COLO829 (cell line): ENCODE data around the gene TMED1.

Experiments used
- DNase-seq: peaks from one replicate; pipeline ENCODE4 v3.0.0; 2012; ENCODE audit warnings: low spot score

Gene TMED1

GRCh38 chr19:10811391-10812111 is 24.5 kb downstream of the TMED1 start:
- no peak for DNase-seq

- no peak for DNase-seq
Measured at GRCh38 chr19:10809651-10810285, 26.2 kb downstream of the TMED1 start.

- no peak for DNase-seq
Measured at GRCh38 chr19:10808937-10809649, 26.9 kb downstream of the TMED1 start.

DNA sequence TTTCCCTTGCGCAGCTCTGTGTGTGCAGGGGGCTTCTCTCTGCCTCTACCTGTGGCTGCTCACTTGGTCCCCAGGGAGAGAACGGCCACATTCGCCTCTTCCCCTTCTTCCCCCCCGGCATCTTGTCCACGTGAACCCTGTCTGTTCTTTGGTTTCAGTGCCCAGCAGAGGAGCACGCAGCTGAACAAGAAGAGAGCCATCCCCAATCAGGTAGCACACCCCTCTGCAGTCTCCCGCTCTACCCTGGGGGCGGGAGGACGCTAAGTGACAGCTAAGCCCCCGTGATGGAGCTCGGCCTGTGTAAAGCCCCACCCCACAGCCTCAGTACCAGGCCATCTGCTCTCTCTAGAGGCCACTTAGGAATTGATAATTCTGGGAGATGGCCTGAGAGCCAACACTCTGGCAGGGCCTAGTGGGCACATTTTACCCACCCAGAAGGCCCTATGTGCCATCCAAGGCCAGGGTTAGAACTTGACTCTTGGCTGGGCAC is 30.2 kb downstream of the TMED1 start:
- no peak for DNase-seq

DNA sequence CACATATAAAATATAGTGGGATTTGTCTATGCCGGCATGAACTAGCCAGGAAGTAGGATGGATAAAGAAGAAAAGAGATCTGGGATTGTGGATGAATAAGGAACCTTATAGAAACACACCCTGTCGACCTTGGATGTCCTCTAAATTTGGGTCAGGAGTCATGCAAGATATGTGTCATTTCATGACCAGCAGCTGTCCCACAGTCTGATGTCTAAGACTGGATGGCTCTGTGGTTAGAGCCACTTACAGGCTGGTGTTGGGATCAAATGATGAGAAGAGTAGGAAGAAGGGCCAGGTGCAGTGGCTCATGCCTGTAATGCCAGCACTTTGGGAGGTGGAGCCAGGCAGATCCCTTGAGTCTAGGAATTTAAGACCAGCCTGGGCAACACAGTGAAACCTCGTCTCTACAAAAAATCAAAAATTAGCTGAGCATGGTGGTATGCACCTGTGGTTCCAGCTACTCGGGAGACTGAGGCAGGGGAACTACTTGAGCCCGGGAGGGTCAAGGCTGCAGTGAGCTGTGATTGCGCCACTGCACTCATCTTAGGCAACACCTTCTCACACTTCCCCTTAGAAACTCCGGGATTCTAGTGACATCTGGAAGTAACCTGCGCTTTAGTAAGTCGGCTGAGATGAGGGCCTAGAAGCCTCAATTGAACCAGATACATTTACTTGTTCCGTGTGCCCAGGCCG is 30.8 kb downstream of the TMED1 start:
- no peak for DNase-seq

GRCh38 chr19:10803252-10803651 is 32.8 kb downstream of the TMED1 start:
- DNase-seq: no peak

DNA sequence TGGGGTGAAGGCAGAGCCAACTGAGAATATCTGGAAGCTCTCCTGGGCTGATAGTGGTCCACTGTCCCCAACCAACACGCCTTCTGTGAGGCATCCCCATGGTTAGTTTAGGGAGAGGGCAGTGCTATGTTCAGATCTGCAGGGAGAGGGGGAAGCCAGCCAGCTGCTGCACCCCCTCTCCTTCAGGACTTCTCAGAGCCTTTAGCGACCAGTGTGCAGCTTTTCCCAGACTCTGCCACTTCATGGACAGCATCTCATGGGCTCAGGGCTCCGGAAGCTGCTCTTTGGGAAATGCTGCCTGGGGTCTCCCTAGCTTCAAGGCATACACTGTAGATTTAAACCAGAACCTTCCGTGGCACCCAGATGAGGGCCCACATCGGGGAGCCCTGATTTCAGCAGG is 33.5 kb downstream of the TMED1 start:
- DNase-seq: no peak

DNA sequence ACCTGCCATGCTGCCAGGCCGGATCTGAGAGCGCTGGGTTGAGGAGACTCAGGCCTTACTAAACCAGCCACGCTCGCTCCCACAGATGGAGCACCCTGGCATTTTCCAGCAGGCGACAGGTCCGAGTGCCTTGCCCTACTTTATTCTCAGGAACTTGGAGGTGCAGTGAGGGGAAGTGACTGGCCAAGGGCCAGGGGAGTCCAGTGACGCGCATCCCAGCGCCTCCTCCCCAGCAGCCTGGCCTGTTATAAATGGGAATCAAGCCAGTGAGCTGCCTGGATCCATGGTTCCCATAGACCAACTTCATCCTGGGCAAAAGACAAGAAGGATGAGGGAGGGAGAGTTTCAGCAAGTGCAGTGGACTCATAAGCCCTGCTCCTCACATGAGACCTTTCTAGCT is 35.5 kb downstream of the TMED1 start:
- DNase-seq: no peak

GRCh38 chr19:10797541-10798256 is 38.3 kb downstream of the TMED1 start:
- DNase-seq: no peak

- DNase-seq: no peak
Measured at GRCh38 chr19:10797078-10797477, 38.9 kb downstream of the TMED1 start.

- DNase-seq: no peak
Measured at GRCh38 chr19:10796653-10797052, 39.4 kb downstream of the TMED1 start.

- DNase-seq: no peak
Measured at GRCh38 chr19:10789866-10790265, 46.1 kb downstream of the TMED1 start.

- DNase-seq: no peak
Measured at GRCh38 chr19:10788146-10788545, 47.9 kb downstream of the TMED1 start.

DNA sequence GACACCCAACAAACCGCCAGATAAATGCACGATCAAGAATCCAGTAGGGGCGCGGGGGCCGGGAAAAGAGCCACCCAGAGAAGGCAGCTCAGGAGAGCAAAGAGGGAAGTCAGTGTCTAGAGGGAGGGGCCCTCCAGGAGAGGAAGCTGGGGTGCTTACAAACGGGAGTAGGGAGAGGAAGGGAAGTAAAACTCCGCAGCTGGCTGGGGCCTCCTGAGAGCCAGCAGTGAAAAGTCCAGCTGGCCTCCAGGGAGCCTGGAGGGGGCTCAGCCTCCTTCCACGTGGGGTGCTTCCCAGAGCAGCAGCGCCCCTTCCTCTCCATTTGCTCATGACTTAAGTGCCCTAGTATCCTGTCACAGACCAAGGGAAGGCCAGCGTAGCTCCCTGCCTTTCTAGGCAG is 51.8 kb downstream of the TMED1 start:
- DNase-seq: no peak

DNA sequence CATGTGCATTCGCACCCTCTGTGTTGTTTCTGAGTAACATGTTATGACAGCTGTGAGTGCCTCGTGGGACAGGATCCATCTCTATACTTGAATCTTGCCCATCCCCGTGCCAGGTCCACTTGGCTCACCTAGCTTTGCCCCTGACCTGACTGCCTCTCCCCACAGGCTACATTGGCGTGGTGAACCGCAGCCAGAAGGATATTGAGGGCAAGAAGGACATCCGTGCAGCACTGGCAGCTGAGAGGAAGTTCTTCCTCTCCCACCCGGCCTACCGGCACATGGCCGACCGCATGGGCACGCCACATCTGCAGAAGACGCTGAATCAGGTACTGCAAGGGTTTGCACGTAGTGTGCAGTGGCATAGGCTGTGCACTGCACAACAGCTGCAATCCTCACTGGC is 53.2 kb downstream of the TMED1 start:
- DNase-seq: no peak
